ENCODE results near the gene NLK. TPM values are rescaled to one million over a fixed set of nuclear protein-coding genes. Genes with fewer than 3 reads are reported as not detected.

NLK gene
- total RNA-seq, 1 experiment from 2014 or later = 28.0 TPM

DNA sequence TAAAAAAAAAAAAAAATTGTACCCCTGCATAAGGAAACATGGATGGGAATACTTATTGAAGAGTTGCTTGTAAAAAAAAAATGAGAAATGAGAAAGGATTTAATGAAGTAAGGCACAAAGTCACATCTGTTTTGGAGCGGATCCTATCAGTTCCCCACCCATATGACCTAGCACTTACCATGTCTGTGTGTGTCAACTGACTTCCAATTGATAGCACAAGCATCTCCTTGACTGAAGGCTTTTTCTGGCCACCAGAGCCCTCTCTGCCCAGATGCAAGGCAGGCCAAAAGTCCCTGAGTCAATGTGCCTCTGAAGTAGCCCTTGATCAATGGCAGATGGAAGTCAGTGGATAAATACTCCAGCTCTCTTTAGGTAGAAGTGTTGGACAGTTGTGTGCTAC lies 13.4 kb upstream of the NLK start:
- intact Hi-C loops (cut with micrococcal nuclease; ENCODE audit: unreplicated experiment) (no loop called here), in situ Hi-C loops (cut with HindIII; ENCODE audit: low pct_unique_long_range_greater_than_20kb, low sequenced_read_pairs) (no loop called here)
- ATAC-seq (no peak), DNase-seq (ENCODE audit: low read depth, low spot score) (no peak)
- TF ChIP-seq, protein P1, sequence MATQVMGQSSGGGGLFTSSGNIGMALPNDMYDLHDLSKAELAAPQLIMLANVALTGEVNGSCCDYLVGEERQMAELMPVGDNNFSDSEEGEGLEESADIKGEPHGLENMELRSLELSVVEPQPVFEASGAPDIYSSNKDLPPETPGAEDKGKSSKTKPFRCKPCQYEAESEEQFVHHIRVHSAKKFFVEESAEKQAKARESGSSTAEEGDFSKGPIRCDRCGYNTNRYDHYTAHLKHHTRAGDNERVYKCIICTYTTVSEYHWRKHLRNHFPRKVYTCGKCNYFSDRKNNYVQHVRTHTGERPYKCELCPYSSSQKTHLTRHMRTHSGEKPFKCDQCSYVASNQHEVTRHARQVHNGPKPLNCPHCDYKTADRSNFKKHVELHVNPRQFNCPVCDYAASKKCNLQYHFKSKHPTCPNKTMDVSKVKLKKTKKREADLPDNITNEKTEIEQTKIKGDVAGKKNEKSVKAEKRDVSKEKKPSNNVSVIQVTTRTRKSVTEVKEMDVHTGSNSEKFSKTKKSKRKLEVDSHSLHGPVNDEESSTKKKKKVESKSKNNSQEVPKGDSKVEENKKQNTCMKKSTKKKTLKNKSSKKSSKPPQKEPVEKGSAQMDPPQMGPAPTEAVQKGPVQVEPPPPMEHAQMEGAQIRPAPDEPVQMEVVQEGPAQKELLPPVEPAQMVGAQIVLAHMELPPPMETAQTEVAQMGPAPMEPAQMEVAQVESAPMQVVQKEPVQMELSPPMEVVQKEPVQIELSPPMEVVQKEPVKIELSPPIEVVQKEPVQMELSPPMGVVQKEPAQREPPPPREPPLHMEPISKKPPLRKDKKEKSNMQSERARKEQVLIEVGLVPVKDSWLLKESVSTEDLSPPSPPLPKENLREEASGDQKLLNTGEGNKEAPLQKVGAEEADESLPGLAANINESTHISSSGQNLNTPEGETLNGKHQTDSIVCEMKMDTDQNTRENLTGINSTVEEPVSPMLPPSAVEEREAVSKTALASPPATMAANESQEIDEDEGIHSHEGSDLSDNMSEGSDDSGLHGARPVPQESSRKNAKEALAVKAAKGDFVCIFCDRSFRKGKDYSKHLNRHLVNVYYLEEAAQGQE (IDR thresholded peaks at IDR 0.05; ENCODE audit: insufficient read depth in 1 of 2, low read depth in 2 of 2, low read length in 1 of 2) = no peak
- TF ChIP-seq SIN3A (IDR thresholded peaks at IDR 0.05; ENCODE audit: borderline replicate concordance, insufficient read depth, low read depth, low read length) = no peak
- TF ChIP-seq POLR2AphosphoS5 (IDR thresholded peaks at IDR 0.05; ENCODE audit: low read depth, low read length) = no peak
- TF ChIP-seq TCF7L2 (IDR thresholded peaks at IDR 0.05; ENCODE audit: low read depth, low read length) = no peak
- TF ChIP-seq, protein P2, sequence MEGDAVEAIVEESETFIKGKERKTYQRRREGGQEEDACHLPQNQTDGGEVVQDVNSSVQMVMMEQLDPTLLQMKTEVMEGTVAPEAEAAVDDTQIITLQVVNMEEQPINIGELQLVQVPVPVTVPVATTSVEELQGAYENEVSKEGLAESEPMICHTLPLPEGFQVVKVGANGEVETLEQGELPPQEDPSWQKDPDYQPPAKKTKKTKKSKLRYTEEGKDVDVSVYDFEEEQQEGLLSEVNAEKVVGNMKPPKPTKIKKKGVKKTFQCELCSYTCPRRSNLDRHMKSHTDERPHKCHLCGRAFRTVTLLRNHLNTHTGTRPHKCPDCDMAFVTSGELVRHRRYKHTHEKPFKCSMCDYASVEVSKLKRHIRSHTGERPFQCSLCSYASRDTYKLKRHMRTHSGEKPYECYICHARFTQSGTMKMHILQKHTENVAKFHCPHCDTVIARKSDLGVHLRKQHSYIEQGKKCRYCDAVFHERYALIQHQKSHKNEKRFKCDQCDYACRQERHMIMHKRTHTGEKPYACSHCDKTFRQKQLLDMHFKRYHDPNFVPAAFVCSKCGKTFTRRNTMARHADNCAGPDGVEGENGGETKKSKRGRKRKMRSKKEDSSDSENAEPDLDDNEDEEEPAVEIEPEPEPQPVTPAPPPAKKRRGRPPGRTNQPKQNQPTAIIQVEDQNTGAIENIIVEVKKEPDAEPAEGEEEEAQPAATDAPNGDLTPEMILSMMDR (IDR thresholded peaks at IDR 0.05) = no peak
- no peak overlapping the region for H3K4me3 ChIP-seq (ENCODE audit: low read depth in 2 of 2, low read length in 2 of 2)
- H3K9me3 ChIP-seq (ENCODE audit: control insufficient read depth, insufficient read depth, low read depth, low read length) = no peaks in the 10 kb centered on the region
- BruUV-seq (replicated peaks) = no TSS peak
- no peaks in the 10 kb centered on the region for H3K4me1 ChIP-seq (ENCODE audit: control insufficient read depth, insufficient read depth, low read length)
- no peak overlapping the region for H3K27ac ChIP-seq (ENCODE audit: low read length)
- no peaks in the 10 kb centered on the region for H3K36me3 ChIP-seq (ENCODE audit: control insufficient read depth, insufficient read depth, low read length)
- ChIA-PET POLR2A (no interaction called here), CTCF (no interaction called here)
- H3K27me3 ChIP-seq (ENCODE audit: control insufficient read depth, insufficient read depth, low read length) = peaks cover 4% of the 10 kb centered on the region; the same call in 1 of the 2 replicates

DNA sequence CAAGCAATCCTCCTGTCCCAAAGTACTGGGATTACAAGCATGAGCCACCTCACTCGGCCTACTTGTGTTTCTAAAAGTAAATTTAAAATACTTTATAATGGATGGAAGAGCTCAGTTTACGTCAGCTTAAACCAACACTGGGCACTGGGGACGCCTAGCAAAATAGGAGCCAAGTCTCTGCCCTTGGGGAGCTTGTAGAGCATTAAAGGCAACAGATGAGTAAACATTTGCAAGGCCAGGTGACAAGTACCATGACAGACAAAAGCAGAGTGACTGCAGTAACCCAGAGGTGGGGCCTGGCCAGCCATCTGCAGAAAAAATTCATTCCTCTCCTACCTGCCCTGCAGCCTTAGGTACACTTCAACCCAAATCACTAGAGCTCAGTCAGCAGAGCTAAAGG lies 12.1 kb upstream of the NLK start:
- H3K27ac ChIP-seq (ENCODE audit: low read length) = no peak overlapping the region
- DNase-seq (ENCODE audit: low read depth, low spot score) = no peak
- POLR2A ChIA-PET = no interaction called here
- H3K36me3 ChIP-seq (ENCODE audit: control insufficient read depth, insufficient read depth, low read length) = no peaks in the 10 kb centered on the region
- in situ Hi-C loops (cut with HindIII; ENCODE audit: low pct_unique_long_range_greater_than_20kb, low sequenced_read_pairs) = no loop called here
- CTCF ChIA-PET = interaction anchor here (0.5 kb wide), 1 partner anchor 225 kb away, joined by 3 read pairs; no protein-coding TSS in a partner anchor
- no TSS peak for BruUV-seq (replicated peaks)
- intact Hi-C loops (cut with micrococcal nuclease; ENCODE audit: unreplicated experiment) = loop anchor here (5.0 kb wide), 1 partner anchor 218 kb away; no protein-coding TSS in a partner anchor
- H3K4me3 ChIP-seq (ENCODE audit: low read depth in 2 of 2, low read length in 2 of 2) = no peak overlapping the region
- ATAC-seq = no peak
- H3K9me3 ChIP-seq (ENCODE audit: control insufficient read depth, insufficient read depth, low read depth, low read length) = no peaks in the 10 kb centered on the region
- H3K4me1 ChIP-seq (ENCODE audit: control insufficient read depth, insufficient read depth, low read length) = no peaks in the 10 kb centered on the region
- peaks cover 4% of the 10 kb centered on the region; the same call in 1 of the 2 replicates for H3K27me3 ChIP-seq (ENCODE audit: control insufficient read depth, insufficient read depth, low read length)
- TF ChIP-seq TCF7L2 (IDR thresholded peaks at IDR 0.05; ENCODE audit: low read depth, low read length) = no peak
- TF ChIP-seq, protein P2 (IDR thresholded peaks at IDR 0.05) = no peak
- TF ChIP-seq, protein P1 (IDR thresholded peaks at IDR 0.05; ENCODE audit: insufficient read depth in 1 of 2, low read depth in 2 of 2, low read length in 1 of 2) = no peak
- no peak for TF ChIP-seq POLR2AphosphoS5 (IDR thresholded peaks at IDR 0.05; ENCODE audit: low read depth, low read length)
- TF ChIP-seq SIN3A (IDR thresholded peaks at IDR 0.05; ENCODE audit: borderline replicate concordance, insufficient read depth, low read depth, low read length) = no peak
